KMS-11 (cell line): ENCODE measurements around the gene MRPL52.
"Not testable (repeated sequence)": the region's sequence is repeated elsewhere in the genome, so short reads cannot be mapped to it uniquely, and the experiment has no call there.

ENCODE experiments used
- H2AFZ ChIP-seq: fragments of 200-600 bp; sonication (generic); 2 replicates; pipeline ENCODE4 v1.6.1; 2016; ENCODE audit warnings: antibody characterized with exemption, mixed run types, low read depth
- H3K27ac ChIP-seq: fragments of 200-600 bp; sonication (generic); 2 replicates; pipeline ENCODE4 v1.6.1; 2016; ENCODE audit warnings: mild to moderate bottlenecking, mixed run types
- H3K27me3 ChIP-seq: fragments of 200-600 bp; sonication (generic); 2 replicates; pipeline ENCODE4 v1.6.1; 2017; ENCODE audit warnings: mild to moderate bottlenecking, low read depth, mixed run types, moderate library complexity; ENCODE audit not compliant: insufficient read depth
- H3K36me3 ChIP-seq: fragments of 200-600 bp; sonication (generic); 2 replicates; pipeline ENCODE4 v1.6.1; 2017; ENCODE audit warnings: mild to moderate bottlenecking, mixed run types; ENCODE audit not compliant: insufficient read depth
- H3K4me1 ChIP-seq: fragments of 200-600 bp; sonication (generic); 2 replicates; pipeline ENCODE4 v1.6.1; 2016; ENCODE audit warnings: mild to moderate bottlenecking, low read depth, mixed run types; ENCODE audit not compliant: poor library complexity, severe bottlenecking
- H3K4me2 ChIP-seq: fragments of 200-600 bp; sonication (generic); 2 replicates; pipeline ENCODE4 v1.7.0; 2016; ENCODE audit warnings: mild to moderate bottlenecking, mixed run types
- H3K4me3 ChIP-seq: fragments of 200-600 bp; sonication (generic); IDR thresholded peaks from 2 replicates; pipeline ENCODE4 v1.6.1; 2017; ENCODE audit warnings: low read depth, low read length, mixed read lengths; ENCODE audit not compliant: insufficient read depth
- H3K79me2 ChIP-seq: fragments of 200-600 bp; sonication (generic); 2 replicates; pipeline ENCODE4 v1.6.1; 2016; ENCODE audit warnings: low read depth, mixed run types; ENCODE audit not compliant: insufficient read depth
- H3K9ac ChIP-seq: fragments of 200-600 bp; sonication (generic); 2 replicates; pipeline ENCODE4 v1.6.1; 2016; ENCODE audit warnings: mild to moderate bottlenecking, mixed run types
- H4K20me1 ChIP-seq: fragments of 200-600 bp; sonication (generic); 2 replicates; pipeline ENCODE4 v1.6.1; 2016; ENCODE audit warnings: mild to moderate bottlenecking, mixed run types; ENCODE audit not compliant: insufficient read depth
- TF ChIP-seq, protein P1 (sequence below): fragments of 200-600 bp; sonication (generic); conservative IDR thresholded peaks from 2 replicates; pipeline ENCODE4 v1.6.1; 2017; ENCODE audit warnings: low read depth, mild to moderate bottlenecking, antibody characterized with exemption, low read length, moderate library complexity, mixed read lengths

The MRPL52 gene

DNA sequence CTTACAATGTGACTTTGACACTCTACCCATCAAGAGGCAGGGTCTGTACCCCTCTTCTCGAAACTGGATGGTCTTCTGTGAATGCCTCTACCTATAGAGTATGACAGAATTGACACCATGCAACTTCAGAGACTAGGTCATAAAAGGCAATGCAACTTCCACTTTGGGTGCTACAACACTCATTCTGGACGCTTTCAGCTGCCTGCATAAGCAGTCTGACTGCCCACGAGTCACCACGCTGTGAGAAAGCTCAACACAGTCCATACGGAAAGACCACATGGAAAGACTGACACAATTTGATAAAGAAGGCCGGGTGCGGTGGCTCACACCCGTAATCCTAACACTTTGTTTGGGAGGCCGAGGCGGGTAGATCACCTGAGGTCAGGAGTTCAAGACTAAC, 29.3 kb upstream of the MRPL52 start:
- TF ChIP-seq, protein P1, sequence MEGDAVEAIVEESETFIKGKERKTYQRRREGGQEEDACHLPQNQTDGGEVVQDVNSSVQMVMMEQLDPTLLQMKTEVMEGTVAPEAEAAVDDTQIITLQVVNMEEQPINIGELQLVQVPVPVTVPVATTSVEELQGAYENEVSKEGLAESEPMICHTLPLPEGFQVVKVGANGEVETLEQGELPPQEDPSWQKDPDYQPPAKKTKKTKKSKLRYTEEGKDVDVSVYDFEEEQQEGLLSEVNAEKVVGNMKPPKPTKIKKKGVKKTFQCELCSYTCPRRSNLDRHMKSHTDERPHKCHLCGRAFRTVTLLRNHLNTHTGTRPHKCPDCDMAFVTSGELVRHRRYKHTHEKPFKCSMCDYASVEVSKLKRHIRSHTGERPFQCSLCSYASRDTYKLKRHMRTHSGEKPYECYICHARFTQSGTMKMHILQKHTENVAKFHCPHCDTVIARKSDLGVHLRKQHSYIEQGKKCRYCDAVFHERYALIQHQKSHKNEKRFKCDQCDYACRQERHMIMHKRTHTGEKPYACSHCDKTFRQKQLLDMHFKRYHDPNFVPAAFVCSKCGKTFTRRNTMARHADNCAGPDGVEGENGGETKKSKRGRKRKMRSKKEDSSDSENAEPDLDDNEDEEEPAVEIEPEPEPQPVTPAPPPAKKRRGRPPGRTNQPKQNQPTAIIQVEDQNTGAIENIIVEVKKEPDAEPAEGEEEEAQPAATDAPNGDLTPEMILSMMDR = no peak
- H3K27me3 ChIP-seq = no peaks in the 10 kb centered on the region
- H3K4me1 ChIP-seq = peaks cover 26% of the 10 kb centered on the region
- no peak overlapping the region for H3K9ac ChIP-seq
- H3K36me3 ChIP-seq = no peaks in the 10 kb centered on the region
- H3K79me2 ChIP-seq = no peaks in the 10 kb centered on the region
- H3K4me3 ChIP-seq = no peak overlapping the region
- H3K27ac ChIP-seq = no peak overlapping the region
- H2AFZ ChIP-seq = no peak overlapping the region
- no peaks in the 10 kb centered on the region for H4K20me1 ChIP-seq
- H3K4me2 ChIP-seq = no peak overlapping the region

DNA sequence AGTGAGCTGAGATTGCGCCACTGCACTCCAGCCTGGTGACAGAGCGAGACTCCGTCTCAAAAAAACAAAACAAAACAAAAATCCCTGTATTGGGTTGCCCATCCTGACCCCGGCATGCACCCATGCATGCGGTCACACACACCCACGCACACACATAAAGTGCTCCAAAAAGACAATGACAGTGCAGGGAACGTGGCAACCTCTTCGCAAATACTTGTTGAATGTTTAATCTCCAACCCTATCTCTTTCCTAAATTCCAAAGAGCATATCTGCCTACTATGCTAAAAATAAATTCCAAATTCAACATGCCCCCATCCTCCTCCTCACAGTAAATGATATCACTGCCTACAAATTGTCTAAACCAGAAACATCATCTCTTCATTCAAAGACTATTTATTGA, 28.0 kb upstream of the MRPL52 start:
- Histone ChIP-seq H3K9ac (no peak overlapping the region), H3K27ac (no peak overlapping the region), H3K27me3 (no peaks in the 10 kb centered on the region), H3K4me3 (no peak overlapping the region), H3K4me1 (peaks cover 14% of the 10 kb centered on the region), H3K4me2 (no peak overlapping the region), H3K79me2 (no peaks in the 10 kb centered on the region), H3K36me3 (no peaks in the 10 kb centered on the region), H4K20me1 (no peaks in the 10 kb centered on the region), H2AFZ (no peak overlapping the region)
- TF ChIP-seq, protein P1 = no peak

DNA sequence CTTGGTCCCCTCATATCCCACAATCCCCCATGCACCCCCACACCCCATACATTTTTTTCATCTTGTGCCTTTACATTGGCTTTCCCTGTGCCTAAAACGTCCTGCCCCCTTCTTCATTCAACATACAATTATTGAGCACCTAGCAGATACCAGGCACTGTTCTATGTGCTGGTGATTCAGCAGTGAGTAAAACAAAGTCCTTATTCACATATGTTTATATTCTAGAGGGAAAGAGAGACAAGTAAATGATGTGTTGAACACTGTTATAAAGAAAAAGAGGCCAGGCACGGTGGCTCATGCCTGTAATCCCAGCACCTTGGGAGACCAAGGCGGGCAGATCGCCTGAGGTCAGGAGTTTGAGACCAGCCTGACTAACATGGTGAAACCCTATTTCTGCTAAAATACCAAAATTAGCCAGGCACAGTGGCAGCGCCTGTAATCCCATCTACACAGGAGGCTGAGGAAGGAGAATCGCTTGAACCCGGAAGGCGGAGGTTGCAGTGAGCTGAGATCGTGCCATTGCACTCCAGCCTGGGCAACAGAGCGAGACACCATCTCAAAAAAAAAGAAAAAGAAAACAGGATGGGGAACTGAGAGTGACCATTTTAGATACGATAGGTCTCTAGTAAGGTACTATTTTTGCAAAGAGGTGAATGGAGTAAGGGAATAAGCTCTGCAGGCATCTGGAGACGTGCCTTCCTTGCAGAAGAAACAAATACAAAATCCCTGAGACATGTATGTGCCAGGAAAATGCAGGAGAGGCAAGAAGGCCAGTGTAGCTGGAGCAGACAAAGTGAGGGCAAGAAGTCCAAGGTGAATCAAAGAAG, 26.6 kb upstream of the MRPL52 start:
- Histone ChIP-seq H3K36me3 (no peaks in the 10 kb centered on the region), H3K27ac (no peak overlapping the region), H3K4me3 (no peak overlapping the region), H3K79me2 (no peaks in the 10 kb centered on the region), H3K27me3 (no peaks in the 10 kb centered on the region), H3K4me2 (no peak overlapping the region), H3K4me1 (peaks cover 8% of the 10 kb centered on the region), H4K20me1 (no peaks in the 10 kb centered on the region), H3K9ac (no peak overlapping the region), H2AFZ (no peak overlapping the region)
- TF ChIP-seq, protein P1 = no peak

DNA sequence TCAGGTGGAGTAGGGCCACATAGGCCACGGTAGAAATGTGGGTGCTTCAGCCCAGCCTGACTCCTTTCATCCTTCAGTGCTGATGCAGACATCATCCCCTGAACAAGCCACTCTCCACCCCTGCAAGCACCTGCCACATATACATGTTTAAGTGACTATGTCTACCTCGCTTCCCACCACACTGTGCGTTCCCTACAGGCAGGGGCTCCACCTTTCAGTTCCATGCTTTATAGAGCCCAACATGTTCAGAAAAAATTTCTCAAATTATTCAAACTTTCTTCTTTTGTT, 26.1 kb upstream of the MRPL52 start:
- Histone ChIP-seq H3K4me1 (peaks cover 14% of the 10 kb centered on the region), H3K79me2 (no peaks in the 10 kb centered on the region), H2AFZ (no peak overlapping the region), H3K4me3 (no peak overlapping the region), H3K27me3 (no peaks in the 10 kb centered on the region), H3K9ac (no peak overlapping the region), H3K36me3 (no peaks in the 10 kb centered on the region), H3K27ac (no peak overlapping the region), H4K20me1 (no peaks in the 10 kb centered on the region), H3K4me2 (no peak overlapping the region)
- TF ChIP-seq, protein P1 = no peak

DNA sequence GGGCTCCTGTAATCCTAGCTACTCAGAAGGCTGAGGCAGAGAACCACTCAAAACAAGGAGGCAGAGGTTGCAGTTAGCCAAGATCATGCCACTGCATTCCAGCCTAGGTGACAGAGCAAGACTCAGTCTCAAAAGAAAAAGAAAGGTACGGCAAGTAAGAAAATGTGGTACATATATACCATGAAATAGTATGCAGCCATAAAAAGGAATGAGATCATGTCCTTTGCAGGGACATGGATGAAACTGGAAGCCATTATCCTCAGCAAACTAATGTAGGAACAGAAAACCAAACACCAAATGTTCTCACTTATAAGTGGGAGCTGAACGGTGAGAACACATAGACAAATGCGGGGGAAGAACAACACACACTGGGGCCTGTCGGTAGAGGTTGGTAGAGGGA, 24.5 kb upstream of the MRPL52 start:
- not testable (repeated sequence) for H3K27me3 ChIP-seq, H3K79me2 ChIP-seq, H3K4me2 ChIP-seq, H3K27ac ChIP-seq, H3K4me3 ChIP-seq, H3K9ac ChIP-seq, H3K36me3 ChIP-seq, H4K20me1 ChIP-seq, H2AFZ ChIP-seq
- peaks cover 28% of the 10 kb centered on the region for H3K4me1 ChIP-seq
